Prostate gland (tissue), 2 donors: ENCODE data around the gene CCNL2. TPM values are rescaled to one million over a fixed set of nuclear protein-coding genes. Genes with fewer than 3 reads are reported as not detected.
A peak's percentile ranks its signal among the peaks of the same experiment; 100 is the strongest.

Experiments used
- DNase-seq: peaks from one replicate; pipeline ENCODE4 v3.0.0-alpha.2; 2019; ENCODE audit warnings: low spot score
- H3K27ac ChIP-seq, 2 donors: fragments of 200-600 bp; sonication (generic); 2 replicates each; pipeline ENCODE4 v1.5.1; 2017 to 2019
- H3K27me3 ChIP-seq: fragments of 200-600 bp; sonication (generic); replicated peaks from 2 replicates; pipeline ENCODE4 v1.5.1; 2019; ENCODE audit not compliant: insufficient read depth
- H3K36me3 ChIP-seq, 2 donors: fragments of 200-600 bp; sonication (generic); 1 replicate in 1 of 2; 2 replicates in 1 of 2; pipeline versions ENCODE4 v1.5.1 to v1.8.1; 2017 to 2019
- H3K4me1 ChIP-seq: fragments of 200-600 bp; sonication (generic); replicated peaks from 2 replicates; pipeline ENCODE4 v1.5.1; 2019
- H3K4me3 ChIP-seq, 2 donors: fragments of 200-600 bp; sonication (generic); 2 replicates each; pipeline ENCODE4 v1.5.1; 2017 to 2019
- H3K9me3 ChIP-seq: fragments of 200-600 bp; sonication (generic); 2 replicates; pipeline ENCODE4 v1.5.1; 2017
- POLR2A ChIP-seq: fragments of 450-650 bp; IDR thresholded peaks from one replicate; pipeline ENCODE4 v1.6.1; 2016; ENCODE audit warnings: antibody characterized with exemption, mild to moderate bottlenecking
- POLR2AphosphoS5 ChIP-seq: sonication (generic); formaldehyde crosslinking; IDR thresholded peaks from one replicate; pipeline ENCODE4 v1.6.1; 2017; ENCODE audit warnings: antibody characterized with exemption
- WGBS: methylation state at CpG from one replicate; pipeline ENCODE4 v1.1.5; 2018; 5-methylcytosine and 5-hydroxymethylcytosine counted together
- intact Hi-C: fragments of 100-400 bp; cut with DNase I; formaldehyde crosslinking; loops from one replicate; pipeline ENCODE4 v1.14.2; 2022
- total RNA-seq, 2 donors: library from RNA; depleted of rRNA; stranded (reverse); fragments of >200 nt; gene quantifications; one replicate each; pipeline ENCODE4 v1.1.0, GENCODE V29; 2016
- TF ChIP-seq, protein P1 (sequence below), 4 experiments: fragments of 200-600 bp in 2 of 4; fragments of 450-650 bp in 2 of 4; sonication (generic) in 2 of 4; IDR thresholded peaks; 1 replicate in 3 of 4; 2 replicates in 1 of 4; pipeline ENCODE4 v1.5.1; 2016 to 2019; ENCODE audit warnings: antibody characterized with exemption in 4 of 4, mild to moderate bottlenecking in 2 of 4, moderate library complexity in 2 of 4

The CCNL2 gene
- total RNA-seq, 2 donors from 2014 or later, result 116 to 242 TPM

DNA sequence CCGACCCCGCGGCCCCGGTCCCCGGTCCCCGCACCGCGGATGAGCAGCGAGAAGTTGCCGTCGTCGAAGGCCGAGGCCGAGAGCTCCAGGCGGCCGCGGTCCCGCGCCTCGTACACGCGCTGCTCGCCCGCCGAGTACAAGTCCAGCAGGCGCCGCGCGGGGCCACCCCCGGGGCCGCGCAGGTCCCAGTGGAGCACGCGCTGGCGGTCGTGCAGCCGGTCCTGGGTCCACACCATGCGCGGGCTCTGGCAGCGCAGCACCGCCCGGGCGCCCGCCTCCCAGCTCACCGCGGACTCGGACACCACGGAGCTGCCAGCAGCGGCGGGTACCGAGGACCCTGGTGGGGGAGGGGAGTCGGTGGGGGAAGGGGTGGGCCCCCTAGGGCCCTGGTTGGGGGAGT is 43.7 kb downstream of the CCNL2 start:
- no peak for DNase-seq
- Histone ChIP-seq H3K36me3 (no peaks in the 10 kb centered on the region), H3K27me3 (no peaks in the 10 kb centered on the region), H3K4me3 (peak overlapping the region; percentile 8 to 16), H3K4me1 (no peaks in the 10 kb centered on the region), H3K9me3 (no peaks in the 10 kb centered on the region), H3K27ac (no peak overlapping the region)
- TF ChIP-seq POLR2AphosphoS5, result no peak
- TF ChIP-seq POLR2A, result no peak
- TF ChIP-seq, protein P1, sequence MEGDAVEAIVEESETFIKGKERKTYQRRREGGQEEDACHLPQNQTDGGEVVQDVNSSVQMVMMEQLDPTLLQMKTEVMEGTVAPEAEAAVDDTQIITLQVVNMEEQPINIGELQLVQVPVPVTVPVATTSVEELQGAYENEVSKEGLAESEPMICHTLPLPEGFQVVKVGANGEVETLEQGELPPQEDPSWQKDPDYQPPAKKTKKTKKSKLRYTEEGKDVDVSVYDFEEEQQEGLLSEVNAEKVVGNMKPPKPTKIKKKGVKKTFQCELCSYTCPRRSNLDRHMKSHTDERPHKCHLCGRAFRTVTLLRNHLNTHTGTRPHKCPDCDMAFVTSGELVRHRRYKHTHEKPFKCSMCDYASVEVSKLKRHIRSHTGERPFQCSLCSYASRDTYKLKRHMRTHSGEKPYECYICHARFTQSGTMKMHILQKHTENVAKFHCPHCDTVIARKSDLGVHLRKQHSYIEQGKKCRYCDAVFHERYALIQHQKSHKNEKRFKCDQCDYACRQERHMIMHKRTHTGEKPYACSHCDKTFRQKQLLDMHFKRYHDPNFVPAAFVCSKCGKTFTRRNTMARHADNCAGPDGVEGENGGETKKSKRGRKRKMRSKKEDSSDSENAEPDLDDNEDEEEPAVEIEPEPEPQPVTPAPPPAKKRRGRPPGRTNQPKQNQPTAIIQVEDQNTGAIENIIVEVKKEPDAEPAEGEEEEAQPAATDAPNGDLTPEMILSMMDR (IDR thresholded peaks at IDR 0.05), result no peak
- intact Hi-C loops, result no loop called here
- under 1% methylated on average over 15 of the region's 52 CpGs for WGBS

DNA sequence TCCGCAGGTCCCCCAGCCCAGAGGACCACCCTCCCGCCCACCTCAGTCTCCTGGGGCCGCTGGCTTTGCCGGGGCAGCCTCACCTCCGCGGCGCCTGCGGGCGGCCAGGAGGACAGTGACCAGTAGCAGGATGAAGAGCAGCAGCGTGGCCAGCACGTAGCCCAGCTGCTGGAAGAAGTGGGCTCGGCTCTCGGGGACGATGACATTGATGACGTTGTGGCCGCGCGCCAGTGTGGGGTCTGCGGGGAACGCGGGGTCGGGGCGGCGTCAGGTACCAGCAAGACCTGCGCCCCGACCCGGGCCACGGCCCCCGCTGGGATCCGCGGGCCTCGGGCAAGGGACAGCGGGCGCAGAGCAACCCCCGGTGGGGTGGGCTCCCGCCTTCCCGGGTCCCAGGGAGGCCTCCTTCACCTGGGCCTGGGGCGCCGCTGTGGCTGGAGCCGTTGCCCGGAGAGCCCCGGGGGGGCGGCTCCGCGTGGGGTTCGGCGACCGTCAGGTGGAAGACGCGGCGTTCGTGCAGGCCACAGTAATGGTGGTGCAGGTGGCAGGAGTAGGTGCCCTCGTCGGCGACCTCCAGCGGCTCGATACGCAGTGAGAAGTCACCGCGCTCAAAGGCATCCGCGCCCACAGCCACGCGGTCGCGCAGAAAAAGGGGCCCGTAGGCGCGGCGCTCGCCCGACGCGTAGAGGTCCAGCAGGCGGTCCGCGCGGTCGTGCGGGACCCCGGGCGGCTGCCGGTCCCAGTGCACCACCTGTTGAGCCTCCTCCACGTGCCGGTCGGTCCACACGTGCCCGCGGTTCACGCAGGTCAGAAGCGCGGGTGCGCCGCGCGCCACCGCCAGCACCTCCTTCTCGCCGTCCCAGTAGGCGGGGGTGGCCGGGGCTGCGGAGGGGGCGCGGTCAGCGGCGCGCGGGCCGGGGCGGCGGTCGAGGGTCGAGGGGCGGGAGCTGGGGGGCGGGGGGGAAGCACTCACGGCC is 44.6 kb downstream of the CCNL2 start:
- no peak for TF ChIP-seq POLR2A
- TF ChIP-seq, protein P1 (IDR thresholded peaks at IDR 0.05), result no peak
- TF ChIP-seq POLR2AphosphoS5, result no peak
- Histone ChIP-seq H3K36me3 (no peaks in the 10 kb centered on the region), H3K27me3 (no peaks in the 10 kb centered on the region), H3K9me3 (no peaks in the 10 kb centered on the region), H3K4me1 (no peaks in the 10 kb centered on the region), H3K27ac (no peak overlapping the region), H3K4me3 (no peak overlapping the region)
- WGBS, result 59% methylated on average over 59 of the region's 116 CpGs
- intact Hi-C loops, result no loop called here
- no peak for DNase-seq

DNA sequence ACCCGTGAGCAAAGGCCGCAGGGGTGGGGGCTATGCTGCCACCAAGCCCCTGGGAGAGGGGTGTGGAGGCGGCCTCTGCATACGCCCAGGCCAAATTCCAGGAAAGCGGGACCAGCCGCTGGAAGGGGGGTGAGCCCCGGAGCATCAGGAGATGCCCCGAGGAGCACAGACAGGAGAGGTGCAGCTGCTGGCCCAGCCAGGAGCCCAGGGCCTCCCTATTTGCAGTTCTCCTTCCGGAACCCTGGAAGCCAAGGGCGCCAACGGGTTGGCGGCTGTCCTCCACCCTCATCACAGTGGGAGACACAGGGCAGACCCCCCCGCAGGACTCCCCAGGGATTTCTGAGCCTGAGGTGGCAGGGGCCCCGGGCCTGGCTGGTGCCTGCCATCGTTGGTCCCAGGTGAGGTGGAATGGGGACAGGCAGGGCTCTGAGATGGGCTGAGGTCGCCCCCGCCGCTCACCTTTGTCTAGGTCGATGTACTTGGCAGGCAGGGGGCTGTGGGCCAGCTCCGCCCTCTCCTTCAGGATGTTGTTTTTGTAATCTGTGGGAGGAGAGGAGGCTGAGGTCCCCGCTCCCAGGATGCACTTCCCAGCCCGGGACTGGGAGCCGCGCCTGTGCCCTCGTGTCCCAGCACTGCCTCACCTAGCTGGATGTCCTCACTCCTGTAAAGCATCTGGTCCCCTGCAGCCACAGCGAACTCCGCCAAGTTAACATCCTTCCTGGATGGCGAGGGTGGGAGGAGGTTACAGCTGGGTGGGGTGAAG is 45.6 kb downstream of the CCNL2 start:
- Histone ChIP-seq H3K27ac (no peak overlapping the region), H3K36me3 (no peaks in the 10 kb centered on the region), H3K4me1 (no peaks in the 10 kb centered on the region), H3K4me3 (no peak overlapping the region), H3K27me3 (no peaks in the 10 kb centered on the region), H3K9me3 (no peaks in the 10 kb centered on the region)
- intact Hi-C loops, result no loop called here
- no peak for DNase-seq
- WGBS, result 46% methylated on average over 28 of the region's 28 CpGs
- TF ChIP-seq, protein P1 (IDR thresholded peaks at IDR 0.05), result no peak
- TF ChIP-seq POLR2A (no peak), POLR2AphosphoS5 (no peak)

DNA sequence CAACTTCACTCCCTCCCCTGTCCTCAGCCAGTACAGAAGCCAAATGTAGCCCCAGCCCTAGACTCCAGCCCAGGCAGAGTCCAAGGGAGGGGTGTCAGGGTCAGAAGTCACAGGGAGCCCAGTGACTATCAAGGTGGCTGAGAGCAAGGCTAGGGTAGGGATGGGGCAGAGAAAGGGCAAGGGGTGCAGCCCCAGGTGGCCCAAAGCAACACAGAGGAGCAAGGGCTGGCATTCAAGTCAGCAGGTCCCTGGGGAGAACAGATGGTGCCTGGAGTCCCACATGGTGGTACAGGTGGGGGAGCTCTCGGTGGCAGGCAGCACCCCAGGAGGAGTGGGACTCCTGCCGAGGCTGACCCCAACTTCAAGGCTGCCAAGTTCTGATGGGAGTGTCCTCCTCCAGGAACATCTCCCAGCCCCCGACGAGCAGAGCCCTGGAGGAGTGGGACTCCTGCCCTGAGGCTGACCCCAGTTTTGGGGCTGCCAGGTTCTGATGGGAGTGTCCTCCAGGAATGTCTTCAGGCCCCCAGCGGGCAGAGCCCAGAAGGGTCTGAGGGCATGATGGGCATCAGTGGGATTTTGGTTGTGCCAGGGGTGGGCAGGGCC is 46.2 kb downstream of the CCNL2 start:
- Histone ChIP-seq H3K9me3 (no peaks in the 10 kb centered on the region), H3K27me3 (no peaks in the 10 kb centered on the region), H3K36me3 (no peaks in the 10 kb centered on the region), H3K4me1 (no peaks in the 10 kb centered on the region), H3K4me3 (no peak overlapping the region), H3K27ac (no peak overlapping the region)
- intact Hi-C loops, result no loop called here
- no peak for TF ChIP-seq POLR2AphosphoS5
- TF ChIP-seq POLR2A, result no peak
- TF ChIP-seq, protein P1 (IDR thresholded peaks at IDR 0.05), result no peak
- DNase-seq, result no peak
- WGBS, result 44% methylated on average over 3 of the region's 5 CpGs
